GM18861 (cell line): ENCODE measurements around the gene SSPN.
"Not testable (repeated sequence)": the region's sequence is repeated elsewhere in the genome, so short reads cannot be mapped to it uniquely, and the experiment has no call there.

Experiments
- ATAC-seq: cut with Tn5 transposase; IDR thresholded peaks from one replicate; pipeline ENCODE4 v1.9.1; 2021; ENCODE audit not compliant: unreplicated experiment

Gene SSPN

GRCh38 chr12:26227361-26227745, 32.0 kb downstream of the SSPN start:
- no peak for ATAC-seq

DNA sequence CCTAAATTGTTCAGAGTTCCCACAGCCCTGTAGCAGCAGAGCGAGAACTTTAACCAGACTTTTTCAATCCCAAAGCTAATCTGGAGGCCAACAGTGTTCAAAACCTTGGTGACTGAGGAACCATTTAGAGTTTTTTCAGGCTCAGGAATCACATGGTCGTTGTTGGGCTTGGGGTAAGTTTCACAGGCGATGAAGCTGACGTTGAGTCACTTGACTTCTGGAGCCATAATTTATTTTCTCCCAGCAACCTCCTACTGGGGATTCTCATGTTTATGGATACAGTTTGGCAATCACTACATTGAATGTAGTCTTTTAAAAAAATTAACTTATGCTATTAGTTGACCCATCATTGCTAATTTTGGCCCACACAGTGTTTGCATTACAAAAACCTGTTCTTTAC, 34.5 kb downstream of the SSPN start:
- ATAC-seq = no peak

- ATAC-seq = no peak
Measured at GRCh38 chr12:26231470-26231869, 36.1 kb downstream of the SSPN start.

- ATAC-seq = no peak
Measured at GRCh38 chr12:26231921-26232320, 36.5 kb downstream of the SSPN start.

DNA sequence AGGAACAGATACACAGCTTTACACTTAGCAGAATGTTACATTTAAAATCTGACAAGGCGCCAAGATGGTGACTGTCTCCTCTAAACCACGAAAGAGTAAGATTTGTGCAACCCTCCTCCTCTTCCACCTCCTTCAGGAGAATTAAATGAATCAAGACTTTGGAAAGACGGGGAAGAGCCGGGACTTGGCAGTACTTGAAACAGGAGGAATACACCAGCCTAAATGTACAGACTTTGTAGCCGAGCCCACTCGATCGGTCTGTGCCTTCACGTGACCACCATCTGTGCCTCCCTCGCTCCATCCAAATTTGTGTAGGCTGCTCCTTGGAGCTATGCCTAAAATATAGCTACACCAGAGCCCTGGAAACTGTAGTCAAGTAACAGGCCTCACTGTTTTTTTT, 38.3 kb downstream of the SSPN start:
- no peak for ATAC-seq

- not testable (repeated sequence) for ATAC-seq
Measured at GRCh38 chr12:26235465-26235864, 40.1 kb downstream of the SSPN start.

DNA sequence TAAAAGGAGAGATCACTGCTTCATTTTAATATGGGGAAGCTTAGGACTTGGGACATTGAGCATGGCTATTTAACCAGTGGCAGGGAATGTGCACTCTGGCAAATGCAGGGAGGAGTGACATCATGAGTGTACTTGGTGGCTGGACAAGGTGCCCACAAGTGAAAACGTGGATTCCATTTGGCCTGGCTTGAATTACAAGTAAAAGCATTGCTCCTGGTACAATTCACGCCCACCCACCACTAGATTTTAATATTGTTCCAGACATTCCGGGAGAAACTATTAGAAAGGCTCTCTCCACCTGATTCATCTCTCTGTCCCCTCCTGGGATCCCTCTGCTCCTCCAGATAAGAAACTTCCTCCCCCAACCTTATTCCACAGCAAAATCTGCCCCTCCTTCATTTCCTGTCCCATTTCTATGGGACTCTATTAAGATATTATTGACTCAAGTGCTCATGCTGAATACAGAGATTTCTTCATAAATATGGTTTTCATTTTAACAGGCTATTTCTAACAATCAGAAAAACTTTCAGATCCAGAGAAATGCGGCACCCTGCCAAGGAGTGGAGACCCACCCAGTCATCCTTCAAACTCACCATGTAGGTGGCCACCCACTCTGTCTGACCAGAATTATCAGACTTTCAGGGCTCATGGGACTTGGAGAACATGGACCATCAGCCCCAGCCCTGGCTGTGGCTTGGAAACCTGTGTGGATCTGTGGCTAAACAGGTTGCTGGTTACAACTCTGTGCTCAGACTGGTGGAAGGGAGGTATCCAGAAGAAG, 43.2 kb downstream of the SSPN start:
- ATAC-seq = no peak

GRCh38 chr12:26239122-26239851, 43.9 kb downstream of the SSPN start:
- no peak for ATAC-seq

DNA sequence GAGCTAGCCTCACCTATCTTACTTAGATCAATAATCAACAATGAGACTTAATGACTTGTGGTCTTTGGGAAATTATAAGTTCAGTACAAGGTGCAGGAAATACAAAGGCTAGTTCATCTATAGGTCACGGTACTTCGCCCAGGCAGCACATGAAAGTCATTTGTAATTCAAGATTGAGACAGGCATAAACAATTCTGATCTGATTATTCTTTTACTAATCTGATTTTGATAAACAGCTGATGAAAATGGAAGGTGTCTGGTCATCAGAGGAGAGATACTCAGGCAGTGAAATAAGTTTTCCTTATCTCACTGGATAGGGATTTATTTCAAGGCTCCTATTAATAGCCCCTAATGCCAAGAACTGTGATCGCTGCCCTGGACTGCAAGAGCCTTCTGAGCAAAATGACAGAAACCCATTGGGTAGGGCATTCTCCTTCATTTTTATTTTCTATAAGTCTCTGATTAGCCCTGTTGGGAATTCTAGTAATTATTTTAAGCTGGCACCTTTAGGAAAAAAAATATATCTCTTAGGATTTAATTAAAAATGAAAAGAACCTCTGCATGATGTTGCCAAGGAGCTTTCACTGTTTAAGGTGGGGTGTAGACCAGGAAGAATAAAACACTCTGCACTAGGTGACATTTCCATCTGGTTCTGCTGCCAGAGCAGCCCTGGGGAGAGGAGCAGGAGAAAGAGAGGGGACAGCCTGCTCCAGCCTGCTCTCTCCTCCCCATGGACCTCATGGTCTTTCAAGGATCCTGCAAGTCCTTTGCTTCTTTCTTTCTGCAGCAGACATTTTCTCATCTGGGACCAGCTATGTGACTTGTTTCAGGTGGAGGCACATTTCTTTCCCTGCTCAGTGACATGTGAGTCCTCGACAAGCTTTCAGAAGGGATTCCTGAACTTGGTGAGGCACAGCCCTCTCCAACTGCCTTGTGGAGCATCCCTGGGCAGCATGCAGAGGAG, 44.8 kb downstream of the SSPN start:
- ATAC-seq = no peak

- ATAC-seq = no peak
Measured at GRCh38 chr12:26241080-26241479, 45.7 kb downstream of the SSPN start.

GRCh38 chr12:26242683-26243082, 47.3 kb downstream of the SSPN start:
- no peak for ATAC-seq

DNA sequence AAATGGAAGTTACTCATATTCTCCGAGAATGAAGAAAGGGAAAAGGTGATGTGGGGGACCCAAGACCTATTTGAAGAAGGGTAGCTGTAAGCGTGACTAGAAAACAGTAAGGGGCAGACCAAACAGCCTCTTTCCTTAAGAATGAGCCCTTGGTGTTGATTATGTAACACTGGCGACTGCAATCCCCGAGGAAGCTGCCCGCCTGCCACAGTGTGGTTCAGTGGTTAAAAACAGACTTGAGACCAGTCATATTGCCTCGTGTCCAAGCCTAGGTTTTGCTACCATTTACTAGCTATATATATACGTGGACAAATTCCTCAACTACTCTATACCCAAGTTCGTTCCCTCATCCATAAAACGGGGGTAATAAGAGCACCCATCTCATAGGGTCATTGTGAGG, 49.1 kb downstream of the SSPN start:
- no peak for ATAC-seq

GRCh38 chr12:26245175-26245942, 50.0 kb downstream of the SSPN start:
- ATAC-seq = no peak

- ATAC-seq = no peak
Measured at GRCh38 chr12:26246483-26247164, 51.3 kb downstream of the SSPN start.

DNA sequence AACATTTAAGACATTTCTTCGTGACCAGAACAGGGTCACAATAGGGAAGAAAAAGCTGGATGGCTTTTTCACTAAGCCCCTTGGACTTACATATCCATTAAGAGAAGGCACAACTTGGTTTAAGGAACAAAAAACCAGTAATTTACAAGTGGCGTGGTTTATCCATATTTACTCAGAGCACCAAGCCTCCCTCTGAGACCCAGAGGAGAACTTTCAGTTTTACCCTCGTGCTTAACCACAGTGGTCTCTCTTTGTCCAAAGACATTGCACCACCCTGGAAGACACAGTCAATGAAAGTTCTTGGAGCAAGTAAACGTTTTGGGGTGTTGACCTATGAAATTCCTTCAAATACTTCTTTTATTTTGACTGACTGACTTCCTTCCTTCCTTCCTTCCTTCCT, 52.5 kb downstream of the SSPN start:
- ATAC-seq = no peak

DNA sequence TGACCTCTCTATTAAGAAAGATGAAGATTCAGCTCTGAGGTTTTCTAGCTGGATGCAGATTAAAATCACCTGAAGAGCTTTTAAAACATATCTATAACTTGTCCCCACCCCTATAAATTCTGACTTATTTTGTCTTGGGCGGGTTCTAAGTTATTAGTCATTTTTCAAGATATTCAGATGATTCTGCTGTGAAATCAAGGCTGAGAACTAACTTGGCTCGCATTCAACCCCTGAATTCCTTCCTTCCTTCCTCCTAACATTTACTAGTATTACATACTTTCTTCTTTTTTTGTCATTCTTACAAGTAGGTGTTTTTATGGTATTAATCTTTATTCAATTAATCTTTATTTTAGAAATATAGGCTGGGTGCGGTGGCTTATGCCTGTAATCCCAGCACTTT, 55.4 kb downstream of the SSPN start:
- no peak for ATAC-seq

GRCh38 chr12:26251600-26251999, 56.2 kb downstream of the SSPN start:
- no peak for ATAC-seq

DNA sequence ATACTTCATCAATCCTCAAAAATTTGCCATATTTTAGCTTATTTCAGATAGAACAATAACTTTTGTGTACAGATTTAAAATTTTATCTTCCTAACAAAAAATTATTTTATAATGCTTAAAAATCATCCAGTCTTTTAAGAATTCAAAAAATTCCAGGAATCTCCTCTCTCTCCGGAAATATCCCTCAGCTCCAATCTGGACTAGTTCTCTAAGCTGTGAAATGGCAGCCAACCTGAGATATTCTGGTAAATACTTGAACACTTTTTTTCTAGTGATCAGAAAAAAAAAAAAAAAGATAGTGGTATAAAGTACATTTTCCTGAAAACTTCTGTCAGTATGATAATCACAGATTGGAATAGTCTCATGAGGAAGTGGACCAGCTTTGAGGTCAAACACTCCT, 57.6 kb downstream of the SSPN start:
- no peak for ATAC-seq

- no peak for ATAC-seq
Measured at GRCh38 chr12:26255893-26256645, 60.7 kb downstream of the SSPN start.
